SW 1271 (cell line): Measurements from ENCODE around the gene MAN2B2.

Source experiments
- DNase-seq, 2 experiments: peaks; one replicate each; lab custom pipeline; 2025; lab: John Stamatoyannopoulos, UW

MAN2B2 gene

GRCh38 chr4:6574747-6575502 lies at the start of gene MAN2B2:
MAN2B2 (plus strand) TSS chr4:6575189; CDS start chr4:6575211, 22 bp downstream.
- peak; percentile 29 to 69 for DNase-seq

DNA sequence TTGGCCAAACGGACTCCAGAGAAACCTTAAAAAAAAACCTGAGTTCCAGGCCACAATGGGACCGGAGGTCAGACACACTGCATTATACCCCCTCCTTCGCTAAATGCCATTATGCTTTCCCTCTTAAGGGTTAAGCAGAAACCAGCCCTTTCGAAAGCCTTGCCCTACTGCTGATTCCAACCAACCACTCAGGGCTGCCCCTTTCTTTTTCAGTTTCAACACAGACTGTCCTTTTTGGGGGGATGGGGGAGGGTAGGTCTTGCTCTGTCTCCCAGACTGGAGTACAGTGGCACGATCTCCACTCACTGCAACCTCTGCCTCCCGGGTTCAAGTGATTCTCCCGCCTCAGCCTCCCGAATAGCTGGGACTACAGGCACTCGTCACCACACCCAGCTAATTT lies 49.5 kb upstream of the MAN2B2 start:
- DNase-seq = no peak

GRCh38 chr4:6526156-6526555 lies 48.8 kb upstream of the MAN2B2 start:
- DNase-seq = no peak

DNA sequence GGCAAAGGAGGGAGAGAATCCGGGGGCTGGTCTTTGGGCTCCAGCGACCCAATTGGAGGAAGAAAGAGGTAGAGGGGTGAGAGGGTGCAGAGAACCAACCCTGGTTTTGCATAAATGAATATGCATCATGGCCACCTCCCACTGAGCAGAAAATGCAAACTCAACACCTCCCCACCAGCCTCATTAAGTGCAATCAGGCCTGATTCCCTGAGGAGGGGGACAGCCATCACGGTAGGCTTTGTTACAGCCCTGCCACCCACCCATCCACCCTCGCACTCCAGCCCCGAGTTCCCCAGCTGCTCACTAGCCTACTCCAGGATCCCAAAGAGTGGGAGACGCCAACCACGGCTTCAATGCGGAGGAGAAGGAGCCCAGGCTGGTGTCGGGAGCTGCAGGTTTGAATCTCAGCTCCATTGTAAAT lies 48.3 kb upstream of the MAN2B2 start:
- DNase-seq = no peak

- DNase-seq = no peak
Measured at GRCh38 chr4:6527259-6527658, 47.7 kb upstream of the MAN2B2 start.

DNA sequence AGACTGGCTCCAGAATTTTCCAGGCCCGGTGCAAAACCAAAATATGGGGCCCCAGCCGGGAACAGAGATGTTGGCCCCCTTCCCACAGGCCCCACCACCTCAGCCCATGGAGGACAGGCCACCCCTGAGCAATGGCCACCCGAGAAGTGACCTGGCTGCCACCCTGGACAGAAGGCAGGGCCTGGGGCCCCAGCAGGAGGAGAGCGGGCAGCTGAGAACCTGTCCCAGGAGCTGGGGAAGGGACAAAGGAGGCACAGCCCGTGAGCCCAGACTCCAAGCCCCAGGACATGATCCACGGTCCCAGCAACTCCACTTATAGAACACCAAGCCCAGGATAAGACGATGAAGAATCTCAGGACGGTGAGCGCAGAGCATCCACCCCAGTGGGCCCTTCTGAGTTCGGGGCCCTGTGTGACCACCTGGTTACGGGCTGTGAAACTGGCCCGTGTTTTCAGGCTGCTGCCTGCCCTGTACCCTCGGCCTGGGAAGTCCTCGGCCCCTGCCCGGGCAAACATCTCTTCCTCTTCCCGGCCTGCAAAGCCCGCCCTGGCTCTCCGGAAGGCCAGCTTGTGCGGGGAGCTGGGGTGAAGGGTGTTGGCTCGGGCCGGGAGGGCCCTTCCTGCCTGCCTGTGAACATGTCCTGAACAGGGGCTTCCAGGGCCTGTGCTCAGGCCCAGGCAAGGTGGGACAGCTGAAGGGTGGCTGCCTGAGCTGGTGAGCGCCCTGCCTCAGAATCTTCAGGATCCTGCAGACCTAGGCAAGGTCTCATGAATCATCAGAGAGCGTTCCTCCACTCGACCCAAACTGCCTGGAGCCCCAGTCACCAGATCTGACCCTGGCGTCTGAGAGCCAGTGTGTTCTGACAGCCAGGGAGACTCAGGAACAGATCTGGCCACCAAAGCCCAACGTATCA lies 47.0 kb upstream of the MAN2B2 start:
- DNase-seq = no peak

- no peak for DNase-seq
Measured at GRCh38 chr4:6529021-6529420, 46.0 kb upstream of the MAN2B2 start.

GRCh38 chr4:6530301-6530700 lies 44.7 kb upstream of the MAN2B2 start:
- DNase-seq = no peak

GRCh38 chr4:6530964-6531363 lies 44.0 kb upstream of the MAN2B2 start:
- no peak for DNase-seq

GRCh38 chr4:6532102-6532501 lies 42.9 kb upstream of the MAN2B2 start:
- no peak for DNase-seq

DNA sequence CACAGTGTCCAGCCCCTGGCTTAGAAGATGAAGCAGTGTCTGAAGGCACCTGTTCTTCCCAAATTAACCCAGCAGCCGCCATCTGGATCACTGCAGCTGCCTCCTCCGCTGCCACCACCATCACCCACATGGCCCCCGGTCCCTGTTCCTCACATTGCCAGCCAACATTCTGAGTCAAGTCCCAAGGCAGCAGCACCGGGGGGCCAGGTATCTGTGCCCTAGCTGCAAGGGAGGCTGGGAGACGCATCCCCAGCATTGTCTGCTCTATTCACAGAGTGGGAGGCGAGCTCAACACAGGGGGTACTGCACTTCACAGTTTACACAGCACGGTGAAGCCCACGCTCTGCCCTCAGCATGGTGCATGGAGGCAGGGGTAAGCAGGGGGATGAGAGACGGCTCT lies 42.3 kb upstream of the MAN2B2 start:
- no peak for DNase-seq

DNA sequence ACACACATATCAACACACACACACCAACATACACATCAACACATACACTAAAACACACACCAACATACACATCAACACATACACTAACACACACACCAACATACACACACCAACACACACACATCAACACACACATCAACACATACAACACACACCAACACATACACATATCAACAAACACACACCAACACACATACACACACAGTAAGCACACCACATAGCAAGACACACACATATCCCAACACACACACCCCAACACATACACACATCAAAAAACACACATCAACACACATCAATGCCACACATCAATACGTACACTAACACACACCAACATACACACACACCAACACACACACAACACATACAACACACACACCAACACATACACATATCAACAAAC lies 40.9 kb upstream of the MAN2B2 start:
- no peak for DNase-seq

GRCh38 chr4:6534618-6535328 lies 40.2 kb upstream of the MAN2B2 start:
- no peak for DNase-seq

- no peak for DNase-seq
Measured at GRCh38 chr4:6535329-6535692, 39.7 kb upstream of the MAN2B2 start.

GRCh38 chr4:6535706-6536105 lies 39.3 kb upstream of the MAN2B2 start:
- DNase-seq = no peak

- no peak for DNase-seq
Measured at GRCh38 chr4:6538111-6538510, 36.9 kb upstream of the MAN2B2 start.

DNA sequence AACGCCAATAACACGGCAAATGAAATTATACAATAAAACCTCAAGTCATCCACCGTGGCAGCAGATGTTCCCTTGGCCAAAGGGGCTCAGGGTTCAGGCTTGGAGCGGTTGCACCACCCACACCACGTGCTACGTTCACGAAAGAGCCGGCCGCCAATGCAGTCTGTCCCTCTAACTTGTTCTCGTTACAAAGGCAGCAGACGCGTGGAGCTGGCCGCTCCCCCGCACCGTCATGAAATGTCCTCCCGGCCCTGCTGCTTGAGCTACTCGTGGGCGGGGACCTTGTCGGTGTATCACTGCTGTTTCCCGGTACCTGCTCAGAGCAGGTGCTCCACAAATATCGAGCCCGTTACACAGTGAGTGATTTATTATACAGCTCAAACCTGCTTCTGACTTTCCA lies 36.4 kb upstream of the MAN2B2 start:
- DNase-seq = no peak

- no peak for DNase-seq
Measured at GRCh38 chr4:6539009-6539764, 35.8 kb upstream of the MAN2B2 start.

DNA sequence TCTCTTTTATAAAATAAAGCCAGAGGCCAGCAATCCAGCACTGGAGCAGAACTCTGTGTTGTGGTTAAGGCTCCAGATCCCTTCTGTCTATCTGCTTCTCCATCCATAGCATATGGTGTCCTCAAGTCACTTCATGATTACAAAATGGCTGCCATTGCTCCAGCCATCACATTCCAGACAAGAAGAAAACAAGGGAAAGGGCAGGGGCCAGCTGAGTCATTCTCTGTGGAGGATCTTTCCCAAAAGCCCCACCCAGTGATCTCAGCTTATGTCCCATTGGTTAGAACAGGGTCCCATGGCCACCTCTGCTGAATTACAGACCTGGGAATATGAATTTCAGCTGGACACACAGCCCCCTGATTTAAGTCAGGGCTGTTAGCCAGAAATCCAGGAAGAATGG lies 34.1 kb upstream of the MAN2B2 start:
- DNase-seq = no peak

GRCh38 chr4:6541789-6542188 lies 33.2 kb upstream of the MAN2B2 start:
- no peak for DNase-seq

- no peak for DNase-seq
Measured at GRCh38 chr4:6542951-6543350, 32.0 kb upstream of the MAN2B2 start.

GRCh38 chr4:6546091-6546490 lies 28.9 kb upstream of the MAN2B2 start:
- no peak for DNase-seq
